Stimulated activated CD8-positive, alpha-beta memory T cell treated with anti-CD3 and anti-CD28 coated beads, Interleukin-7, amount 100 ng/mL, for 4 hours (primary cell): ENCODE results near the gene ACBD4.

Source experiments
- DNase-seq, 2 donors: peaks; one replicate each; pipeline ENCODE4 v3.0.0-alpha.2; 2020; ENCODE audit warnings: low read depth in 2 of 2

Gene ACBD4

GRCh38 chr17:45104497-45104896 lies 31.0 kb upstream of the ACBD4 start:
- no peak for DNase-seq

DNA sequence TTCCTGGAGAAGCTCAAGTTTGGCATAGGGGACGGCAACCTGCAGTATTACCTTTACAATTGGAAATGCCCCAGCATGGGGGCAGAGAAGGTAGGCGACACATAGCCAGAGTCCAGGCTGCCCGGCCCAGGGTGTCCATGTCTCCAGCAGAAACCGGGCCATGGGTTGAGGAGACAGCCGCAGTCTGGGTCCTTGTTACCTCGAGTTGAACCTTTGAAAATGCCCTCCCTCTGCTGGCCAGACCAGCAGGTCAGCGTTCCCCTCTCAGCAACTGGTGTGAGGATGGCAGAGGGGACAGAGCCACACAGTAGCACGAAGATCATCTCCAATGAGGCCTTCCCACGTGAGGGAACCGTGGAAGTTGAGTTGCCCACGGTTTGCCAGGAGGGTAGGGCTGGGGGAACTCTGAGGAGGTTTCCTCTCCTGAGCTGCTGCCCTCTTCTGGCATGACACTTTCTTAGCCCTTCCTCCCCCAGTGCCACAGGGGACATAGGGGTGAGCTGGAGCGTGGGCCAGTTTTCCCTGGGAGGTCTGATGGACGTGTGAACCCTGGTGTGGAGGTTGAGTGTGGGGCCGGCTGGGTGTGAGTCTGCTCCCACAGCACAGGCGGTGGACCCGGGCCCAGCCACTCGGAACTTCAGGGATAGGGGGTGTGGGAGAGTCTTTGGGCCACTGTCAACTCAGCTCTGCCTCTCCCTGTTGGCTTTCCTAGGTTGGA lies 30.4 kb upstream of the ACBD4 start:
- DNase-seq, result no peak

DNA sequence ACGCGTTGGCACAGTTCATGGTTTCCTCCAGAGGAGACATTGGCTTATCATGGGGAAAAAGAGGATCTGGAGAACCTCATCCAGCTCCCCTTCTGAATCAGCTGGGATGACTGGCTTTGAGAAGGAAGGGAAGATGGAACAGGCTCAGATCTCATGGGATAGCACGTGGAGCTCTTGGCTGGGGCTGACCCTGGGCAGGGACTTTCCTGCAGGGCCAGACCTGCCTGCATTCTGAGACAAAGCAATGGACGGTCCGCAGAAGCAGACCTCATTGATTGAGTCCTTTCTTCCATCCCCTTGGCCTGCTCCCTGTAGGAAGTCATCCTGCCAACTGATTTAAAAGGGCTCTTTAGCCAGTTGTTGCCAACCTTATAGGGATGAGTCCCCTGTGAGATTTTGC lies 29.4 kb upstream of the ACBD4 start:
- no peak for DNase-seq

GRCh38 chr17:45106582-45106981 lies 28.9 kb upstream of the ACBD4 start:
- DNase-seq, result no peak

DNA sequence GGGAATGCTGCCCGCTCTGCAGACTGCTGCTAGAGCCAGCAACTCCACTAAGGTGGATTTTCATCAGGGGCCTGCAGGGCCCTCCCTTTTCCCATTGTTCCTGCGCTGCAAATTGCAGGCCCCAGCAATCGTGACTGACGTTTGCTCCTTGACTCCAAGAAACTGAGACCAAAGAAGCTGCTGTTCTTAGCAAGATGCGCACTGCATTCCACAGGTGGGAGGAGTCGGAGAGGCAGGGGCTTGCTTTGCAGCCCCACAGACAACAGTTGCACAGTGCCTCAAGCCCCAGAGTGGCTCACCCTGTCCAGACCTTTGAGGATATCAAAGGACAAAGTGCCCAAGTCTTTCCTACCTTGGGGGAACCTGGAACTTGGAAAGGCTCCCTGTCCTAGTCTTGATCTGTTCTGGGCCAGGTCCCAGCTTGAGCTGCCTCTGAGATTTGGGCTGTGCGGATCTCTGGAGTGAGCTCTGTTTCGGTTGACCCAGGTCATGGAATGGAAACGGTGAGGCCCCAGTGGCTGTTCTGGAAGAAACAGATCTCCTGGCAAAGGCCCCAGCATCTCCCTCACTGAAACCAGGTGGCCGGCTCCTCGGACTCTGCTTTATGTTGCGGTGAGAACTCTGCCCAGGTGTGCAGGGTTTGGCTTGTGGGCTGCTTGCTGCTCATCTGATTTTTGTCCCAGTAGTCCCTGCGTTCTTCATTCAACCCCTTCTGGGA lies 28.0 kb upstream of the ACBD4 start:
- no peak for DNase-seq

- no peak for DNase-seq
These were observed 27.4 kb upstream of the ACBD4 start for GRCh38 chr17:45108051-45108450.

DNA sequence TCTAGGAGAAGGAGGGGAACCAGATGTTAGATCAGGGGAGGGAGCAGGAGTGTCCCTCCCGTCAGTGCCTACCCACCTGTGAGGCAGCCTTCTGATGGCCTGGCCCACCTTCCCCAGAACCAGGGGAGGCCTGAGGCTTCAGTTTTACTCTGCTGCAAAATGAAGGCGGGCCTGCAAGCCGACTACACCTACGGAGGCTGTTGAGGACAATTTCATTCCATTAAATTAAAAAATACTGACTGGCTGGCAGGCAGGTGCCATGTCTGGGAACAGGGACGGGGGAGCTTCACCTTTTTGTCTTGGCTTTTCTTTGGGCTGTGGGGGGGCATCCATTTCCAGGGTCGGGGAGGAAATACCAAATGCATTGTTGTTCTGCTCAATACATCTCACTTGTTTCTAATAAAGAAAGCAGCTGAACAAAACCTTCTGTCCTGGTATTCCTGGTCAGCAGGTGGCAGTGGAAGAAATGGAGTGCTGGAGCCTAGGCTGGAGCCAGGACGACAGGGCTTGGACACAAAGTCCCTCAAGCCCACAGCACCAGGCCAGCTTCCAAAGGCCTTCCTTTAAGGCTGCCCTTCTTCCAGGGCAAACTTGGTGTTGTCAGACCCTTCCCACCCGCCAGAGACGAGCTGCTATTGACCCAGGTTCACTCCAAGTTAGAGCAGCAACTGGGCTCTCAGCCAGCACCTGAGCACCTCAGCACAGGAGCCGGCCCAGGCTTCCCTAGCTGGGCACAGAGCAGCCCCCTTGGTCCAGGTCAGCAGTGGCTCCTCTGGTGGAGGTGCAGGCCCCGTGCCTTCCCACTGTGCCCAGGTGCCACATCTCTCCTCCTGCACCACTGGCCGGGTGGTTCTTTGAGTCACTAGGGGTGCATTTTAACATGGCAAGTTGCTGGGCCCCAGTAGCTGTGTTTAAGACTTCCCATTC lies 26.6 kb upstream of the ACBD4 start:
- DNase-seq, result no peak

GRCh38 chr17:45110676-45111611 lies 24.5 kb upstream of the ACBD4 start:
- DNase-seq, result no peak

DNA sequence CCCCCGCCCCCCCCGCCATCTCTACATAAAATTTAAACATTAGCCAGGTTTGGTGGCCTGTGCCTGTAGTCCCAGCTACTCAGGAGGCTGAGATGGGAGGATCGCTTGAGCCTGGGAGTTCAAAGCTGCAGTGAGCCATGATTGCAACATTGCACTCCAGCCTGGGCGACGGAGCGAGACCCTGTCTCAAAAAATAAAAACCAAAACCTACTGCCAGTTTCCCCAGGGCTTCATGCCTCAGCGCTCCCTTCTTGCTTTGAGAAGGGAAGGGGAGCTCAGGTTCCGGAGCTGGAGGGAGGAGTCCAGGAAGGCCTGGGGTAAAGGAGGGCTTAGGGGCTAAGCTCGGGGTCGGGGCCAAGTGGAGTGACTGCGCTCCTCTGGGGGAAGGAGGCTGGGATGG lies 23.6 kb upstream of the ACBD4 start:
- DNase-seq, result no peak

- no peak for DNase-seq
These were observed 22.7 kb upstream of the ACBD4 start for GRCh38 chr17:45112559-45113423.

- no peak for DNase-seq
These were observed 22.1 kb upstream of the ACBD4 start for GRCh38 chr17:45113424-45113754.

DNA sequence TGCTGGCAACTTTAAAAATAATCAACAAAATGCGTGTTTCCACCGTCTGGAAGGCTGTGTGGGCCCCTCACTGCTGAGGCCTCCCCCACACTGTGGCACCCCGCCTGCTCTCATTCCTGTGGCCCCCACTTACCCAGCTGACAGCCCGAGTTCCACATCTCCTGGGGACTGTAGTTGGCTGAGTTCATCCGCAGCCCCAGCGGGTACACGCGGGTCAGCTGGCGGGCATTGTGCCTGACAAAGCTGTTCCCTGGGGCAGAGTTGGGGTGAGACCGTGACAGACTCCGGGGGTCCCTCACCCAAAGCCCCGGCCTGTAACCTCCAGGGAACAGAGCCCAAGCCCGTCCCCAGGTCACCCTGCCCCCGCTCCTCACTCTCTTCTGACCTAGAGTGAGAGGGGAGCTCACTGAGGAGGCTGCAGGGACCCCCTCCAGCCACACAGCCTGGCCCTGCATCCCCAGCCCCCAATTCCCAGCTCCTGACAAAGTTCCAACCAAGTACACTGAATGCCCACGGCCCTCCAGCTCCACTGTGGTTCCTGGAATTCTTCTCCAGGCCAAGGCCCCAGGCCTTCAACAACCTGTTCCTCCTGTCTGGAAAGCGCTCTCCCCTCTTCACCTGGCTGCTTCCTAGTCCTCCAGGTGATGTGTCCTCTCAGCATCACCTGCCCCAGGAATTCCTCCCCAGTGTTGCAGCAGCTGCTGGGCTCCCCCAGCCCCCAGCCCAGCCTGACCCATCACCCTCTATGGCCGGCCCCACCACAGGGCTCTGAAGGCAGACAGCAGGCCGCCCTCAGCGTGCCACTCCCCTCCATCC lies 21.2 kb upstream of the ACBD4 start:
- no peak for DNase-seq

GRCh38 chr17:45115015-45115625 lies 20.4 kb upstream of the ACBD4 start:
- DNase-seq, result no peak

GRCh38 chr17:45115871-45116270 lies 19.6 kb upstream of the ACBD4 start:
- no peak for DNase-seq

DNA sequence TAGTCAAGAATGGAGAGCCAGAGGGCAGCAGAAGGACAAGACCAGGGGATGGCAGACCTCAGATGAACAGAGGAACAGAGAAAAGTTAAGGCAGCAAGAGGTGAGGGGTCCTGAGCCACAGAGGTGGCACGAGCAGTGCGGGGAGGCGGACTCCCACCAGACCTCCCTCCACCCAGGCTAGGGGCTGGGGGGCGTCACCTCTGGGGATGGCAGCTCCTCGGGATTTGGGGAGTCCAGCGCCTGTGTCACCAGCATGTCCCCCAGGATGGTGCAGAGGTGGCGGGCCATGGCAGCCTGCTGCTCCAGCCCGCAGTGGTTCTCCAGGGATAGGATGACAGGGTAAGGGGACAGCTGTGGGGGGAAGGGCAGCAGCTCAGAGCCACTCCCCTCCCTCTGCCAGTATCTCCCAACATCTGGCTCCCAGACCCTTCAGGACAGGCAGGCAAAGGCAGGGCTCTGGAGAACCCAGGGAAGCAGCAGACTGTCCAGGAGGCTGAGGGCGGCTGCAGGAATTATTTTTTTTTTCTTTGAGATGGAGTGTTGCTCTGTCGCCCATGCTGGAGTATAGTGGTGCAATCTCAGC lies 19.0 kb upstream of the ACBD4 start:
- DNase-seq, result no peak

GRCh38 chr17:45117334-45117733 lies 18.2 kb upstream of the ACBD4 start:
- DNase-seq, result no peak

DNA sequence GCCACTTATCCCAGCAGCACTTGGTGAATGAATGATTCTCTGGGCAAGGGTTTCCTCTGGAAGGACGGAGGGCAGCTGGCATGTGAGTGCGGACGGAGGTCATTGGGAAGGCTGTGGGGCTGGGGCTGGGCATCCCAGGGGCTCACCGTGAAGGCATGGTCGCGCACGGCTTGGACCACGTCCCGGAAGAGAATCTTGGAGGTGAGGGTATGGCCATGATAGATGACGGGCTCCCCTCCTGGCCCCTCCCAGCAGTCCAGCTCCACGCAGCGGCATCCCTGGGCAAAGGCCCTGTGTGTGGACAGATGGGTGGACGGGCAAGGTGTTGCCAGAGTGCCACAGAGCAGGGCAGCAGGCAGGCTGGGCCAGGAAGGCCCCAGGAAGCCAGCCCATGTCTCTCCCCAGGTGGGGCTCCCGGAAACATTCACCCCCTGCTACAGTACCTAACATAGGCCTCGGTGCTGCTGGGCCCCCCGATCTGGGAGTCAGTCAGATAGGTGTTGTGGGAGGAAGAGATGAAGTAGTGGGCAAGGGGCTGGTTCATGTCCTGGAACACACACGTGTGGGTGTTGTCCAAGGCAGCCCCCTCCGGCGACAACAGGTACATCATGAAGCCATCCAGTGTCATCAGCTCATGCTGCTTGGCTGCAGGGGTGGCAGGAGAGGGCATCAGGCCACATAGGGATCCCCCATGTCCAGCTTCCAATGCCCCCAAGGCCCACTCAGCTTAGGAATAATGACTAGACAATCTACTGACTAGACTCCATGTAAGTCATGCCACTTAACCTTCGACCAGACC lies 17.4 kb upstream of the ACBD4 start:
- no peak for DNase-seq

- no peak for DNase-seq
These were observed 16.8 kb upstream of the ACBD4 start for GRCh38 chr17:45118691-45119090.
